ENCODE measurements around the gene SEH1L.
A peak's percentile ranks its signal among the peaks of the same experiment; 100 is the strongest.
"Not testable (repeated sequence)": the region's sequence is repeated elsewhere in the genome, so short reads cannot be mapped to it uniquely, and the experiment has no call there.

SEH1L gene

GRCh38 chr18:12947285-12948049 is at the start of gene SEH1L:
Gene SEH1L, plus strand, starts transcription at chr18:12948011. Its CDS starts 111 bp downstream, at chr18:12948122.
- in situ Hi-C loops (cut with MboI; ENCODE audit: low pct_unique_long_range_greater_than_20kb, low sequenced_read_pairs) = loop anchor here (25.0 kb wide), 1 partner anchor 535 kb away; the partner anchor contains the start of gene PRELID3A
- DNase-seq = peak; percentile 81

- DNase-seq; in situ Hi-C loops (cut with MboI; ENCODE audit: low pct_unique_long_range_greater_than_20kb, low sequenced_read_pairs): not testable (repeated sequence)
Observed at GRCh38 chr18:12901208-12901607, 46.6 kb upstream of the SEH1L start.

DNA sequence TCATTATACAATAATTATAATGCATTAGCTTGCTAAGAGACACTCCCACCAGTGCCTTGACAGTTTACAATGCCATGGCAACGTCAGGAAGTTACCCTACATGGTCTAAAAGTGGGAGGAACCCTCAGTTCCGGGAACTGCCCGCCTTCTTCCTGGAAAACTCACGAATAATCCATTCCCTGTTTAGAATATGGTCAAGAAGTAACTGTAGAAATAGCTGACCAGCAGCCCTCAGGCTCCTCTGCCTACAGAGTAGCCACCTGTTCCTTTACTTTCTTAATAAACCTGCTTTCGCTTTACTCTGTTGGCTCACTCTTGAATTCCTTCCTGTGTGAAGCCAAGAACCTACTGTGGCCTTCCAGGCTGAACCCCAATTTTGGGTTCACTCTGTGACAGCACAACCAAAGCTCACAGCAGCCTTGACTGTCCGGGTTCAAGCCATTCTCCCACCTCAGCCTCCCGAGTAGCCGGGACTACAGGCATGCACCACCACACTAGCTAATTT is 43.7 kb upstream of the SEH1L start:
- in situ Hi-C loops (cut with MboI; ENCODE audit: low pct_unique_long_range_greater_than_20kb, low sequenced_read_pairs) = no loop called here
- peak; percentile 75 for DNase-seq

GRCh38 chr18:12906119-12906518 is 41.7 kb upstream of the SEH1L start:
- in situ Hi-C loops (cut with MboI; ENCODE audit: low pct_unique_long_range_greater_than_20kb, low sequenced_read_pairs) = no loop called here
- DNase-seq = no peak

DNA sequence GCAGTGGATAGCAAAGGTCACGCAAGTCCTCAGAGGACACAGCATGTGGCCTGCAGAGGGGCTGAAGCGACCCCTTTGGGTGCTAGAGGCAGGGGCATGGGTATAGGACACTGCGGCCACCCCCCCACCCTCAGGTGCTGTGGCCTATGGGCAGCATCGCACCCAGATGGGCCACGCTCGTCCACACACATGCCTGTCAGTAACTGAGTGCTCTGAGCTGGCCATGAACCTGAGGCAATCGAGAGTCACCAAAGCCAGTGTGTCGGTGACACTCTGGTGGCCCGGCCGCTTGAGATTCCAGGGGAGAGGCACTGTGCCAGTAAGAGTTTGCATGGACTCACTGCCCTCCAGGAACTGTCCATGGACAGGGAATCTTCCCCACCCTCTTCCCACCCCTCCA is 41.0 kb upstream of the SEH1L start:
- in situ Hi-C loops (cut with MboI; ENCODE audit: low pct_unique_long_range_greater_than_20kb, low sequenced_read_pairs) = no loop called here
- DNase-seq = no peak

- in situ Hi-C loops (cut with MboI; ENCODE audit: low pct_unique_long_range_greater_than_20kb, low sequenced_read_pairs) = no loop called here
- DNase-seq = no peak
Observed at GRCh38 chr18:12907258-12907925, 40.4 kb upstream of the SEH1L start.

GRCh38 chr18:12908706-12909105 is 39.1 kb upstream of the SEH1L start:
- DNase-seq = no peak
- in situ Hi-C loops (cut with MboI; ENCODE audit: low pct_unique_long_range_greater_than_20kb, low sequenced_read_pairs) = no loop called here

DNA sequence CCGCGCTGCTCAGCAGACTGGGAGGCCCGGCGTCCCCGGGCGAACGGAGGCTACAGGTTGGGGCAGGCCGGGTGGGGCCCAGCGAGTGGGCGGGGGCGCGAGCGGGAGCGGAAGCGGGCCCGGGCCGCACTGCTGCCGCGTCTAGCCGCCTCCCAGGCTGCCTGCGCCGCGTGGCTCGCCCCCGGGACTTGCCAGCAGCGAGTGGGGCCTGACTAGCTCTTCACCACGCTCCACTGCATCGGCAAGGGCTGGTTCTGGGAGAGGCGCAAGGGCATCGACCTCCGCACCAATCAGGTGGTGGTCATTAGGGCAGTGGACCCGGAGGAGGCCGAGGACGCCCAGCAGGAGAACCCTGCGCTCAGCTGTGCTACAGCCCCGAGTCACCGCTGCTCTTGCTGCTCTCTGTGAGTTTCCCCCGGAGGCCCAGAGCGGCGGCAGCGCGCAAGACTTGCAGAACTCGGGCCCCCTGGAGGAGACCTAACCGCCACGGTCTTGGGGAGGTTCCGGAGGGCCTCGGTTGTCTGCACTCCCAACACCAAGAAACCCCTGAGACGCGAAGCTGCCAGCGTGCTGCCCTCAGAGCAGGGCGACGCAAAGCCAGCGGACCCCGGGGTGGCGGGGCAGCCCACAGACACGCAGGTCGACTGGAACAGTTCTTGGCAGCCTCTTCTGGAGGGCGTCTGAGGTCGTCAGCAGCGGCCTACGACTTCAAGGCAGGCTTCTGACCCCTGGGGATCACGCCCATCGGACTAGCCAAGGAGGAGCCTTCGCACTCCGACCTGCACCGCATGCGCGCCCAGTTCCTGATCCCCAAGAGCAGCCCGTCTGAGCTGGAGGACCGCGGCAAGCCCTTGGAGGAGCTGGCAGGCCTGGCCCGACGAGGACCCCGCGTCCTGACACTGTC is 36.5 kb upstream of the SEH1L start:
- in situ Hi-C loops (cut with MboI; ENCODE audit: low pct_unique_long_range_greater_than_20kb, low sequenced_read_pairs) = no loop called here
- no peak for DNase-seq

GRCh38 chr18:12911929-12912703 is 35.7 kb upstream of the SEH1L start:
- DNase-seq = no peak
- in situ Hi-C loops (cut with MboI; ENCODE audit: low pct_unique_long_range_greater_than_20kb, low sequenced_read_pairs) = no loop called here

GRCh38 chr18:12921178-12921577 is 26.6 kb upstream of the SEH1L start:
- in situ Hi-C loops (cut with MboI; ENCODE audit: low pct_unique_long_range_greater_than_20kb, low sequenced_read_pairs) = no loop called here
- no peak for DNase-seq

- in situ Hi-C loops (cut with MboI; ENCODE audit: low pct_unique_long_range_greater_than_20kb, low sequenced_read_pairs) = no loop called here
- no peak for DNase-seq
Observed at GRCh38 chr18:12922266-12922665, 25.5 kb upstream of the SEH1L start.

- DNase-seq = no peak
- in situ Hi-C loops (cut with MboI; ENCODE audit: low pct_unique_long_range_greater_than_20kb, low sequenced_read_pairs) = loop anchor here (25.0 kb wide), 1 partner anchor 512 kb away; the partner anchor contains the start of gene PRELID3A
Observed at GRCh38 chr18:12924616-12925015, 23.2 kb upstream of the SEH1L start.

DNA sequence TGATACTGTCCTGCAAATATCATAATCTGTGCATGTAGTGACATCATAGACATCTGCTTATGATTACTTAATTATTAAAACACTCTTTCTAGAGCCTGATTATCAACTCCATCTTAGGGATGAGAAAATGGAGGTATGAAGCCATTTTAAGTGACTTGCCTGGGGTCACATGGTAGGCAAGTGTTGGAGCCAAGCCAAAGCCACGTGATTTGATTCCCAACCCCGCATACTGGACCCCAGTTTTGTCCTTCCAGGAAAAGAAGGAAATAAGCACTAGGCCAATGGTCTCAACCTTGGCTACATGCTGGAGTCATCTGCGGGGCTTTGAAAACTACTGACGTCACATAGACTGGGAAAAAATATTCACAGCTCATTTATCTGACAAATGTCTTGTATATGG is 19.6 kb upstream of the SEH1L start:
- no peak for DNase-seq
- in situ Hi-C loops (cut with MboI; ENCODE audit: low pct_unique_long_range_greater_than_20kb, low sequenced_read_pairs) = loop anchor here (25.0 kb wide), 1 partner anchor 516 kb away; the partner anchor contains the start of gene PRELID3A

DNA sequence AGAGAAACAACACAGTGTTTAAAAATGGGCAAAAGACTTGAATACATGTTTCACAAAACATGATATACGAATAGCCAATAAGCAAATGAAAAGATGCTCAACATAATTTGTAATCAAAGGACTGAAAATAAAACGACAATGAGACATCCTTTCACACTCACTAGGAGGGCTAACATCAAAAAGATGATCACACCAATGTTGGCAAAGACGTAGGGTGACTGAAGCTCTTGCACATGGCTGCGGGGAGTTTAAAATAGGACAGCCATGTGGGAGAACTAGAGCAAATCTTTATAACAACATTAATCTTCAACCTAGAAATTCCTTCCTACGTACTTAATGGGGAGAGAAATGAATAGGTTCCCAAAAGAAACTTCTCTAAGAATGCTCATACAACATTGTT is 19.2 kb upstream of the SEH1L start:
- in situ Hi-C loops (cut with MboI; ENCODE audit: low pct_unique_long_range_greater_than_20kb, low sequenced_read_pairs) = loop anchor here (25.0 kb wide), 1 partner anchor 516 kb away; the partner anchor contains the start of gene PRELID3A
- DNase-seq = no peak

DNA sequence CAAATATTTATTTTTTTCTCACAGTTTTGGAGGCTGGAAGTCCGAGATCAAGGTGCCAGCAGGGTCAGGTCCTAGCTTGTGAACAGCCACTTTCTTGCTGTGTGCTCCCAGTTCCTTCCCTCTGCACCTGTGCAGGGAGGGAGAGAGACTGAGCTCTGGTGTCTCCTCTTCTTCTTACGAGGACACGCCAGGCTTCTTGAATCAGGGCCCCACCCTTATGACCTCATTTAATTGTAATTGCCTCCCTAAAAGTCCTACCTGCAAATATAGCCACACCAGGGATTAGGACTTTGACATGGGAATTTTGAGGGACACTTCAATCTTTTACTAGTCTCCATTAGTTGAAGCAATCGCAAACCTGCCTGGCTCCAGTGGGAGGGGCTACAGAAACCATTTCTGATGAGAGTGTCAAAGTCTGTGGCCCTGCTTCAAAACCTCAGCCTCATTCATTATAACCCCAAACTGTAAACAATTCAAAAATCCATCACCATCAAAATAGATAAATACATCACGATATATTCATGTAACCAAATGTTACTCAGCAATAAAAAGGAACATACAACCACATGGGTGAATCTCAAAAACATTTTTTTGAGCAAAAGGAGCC is 18.2 kb upstream of the SEH1L start:
- no peak for DNase-seq
- in situ Hi-C loops (cut with MboI; ENCODE audit: low pct_unique_long_range_greater_than_20kb, low sequenced_read_pairs) = loop anchor here (10.0 to 25.0 kb wide), 2 partner anchors 195 to 517 kb away; partner anchors contain the start of gene PRELID3A

DNA sequence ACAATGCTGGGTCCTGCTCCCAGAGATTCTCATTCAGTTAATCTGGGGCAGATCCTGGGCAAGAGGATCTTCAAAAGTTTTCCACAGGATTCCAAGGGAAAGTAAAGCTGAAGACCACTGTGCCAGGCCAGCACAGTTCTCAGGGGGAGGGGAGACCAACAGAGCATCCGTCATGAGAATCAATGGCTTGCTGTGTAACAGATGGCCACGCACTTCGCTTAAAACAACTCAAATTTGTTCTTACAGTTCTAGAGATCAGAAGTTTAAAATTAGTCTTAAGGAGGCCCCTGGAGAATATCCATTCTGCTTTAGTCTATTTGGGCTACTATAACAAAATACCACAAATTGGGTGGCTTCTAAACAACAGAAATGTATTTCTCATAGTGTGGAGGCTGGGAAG is 17.4 kb upstream of the SEH1L start:
- in situ Hi-C loops (cut with MboI; ENCODE audit: low pct_unique_long_range_greater_than_20kb, low sequenced_read_pairs) = loop anchor here (10.0 to 25.0 kb wide), 2 partner anchors 196 to 518 kb away; partner anchors contain the start of gene PRELID3A

GRCh38 chr18:12930908-12931307 is 16.9 kb upstream of the SEH1L start:
- in situ Hi-C loops (cut with MboI; ENCODE audit: low pct_unique_long_range_greater_than_20kb, low sequenced_read_pairs) = loop anchor here (10.0 to 25.0 kb wide), 2 partner anchors 196 to 519 kb away; partner anchors contain the start of gene PRELID3A
- no peak for DNase-seq

More for the DNA sequence above, 17.4 kb upstream of the SEH1L start:
- DNase-seq = no peak

- no peak for DNase-seq
- in situ Hi-C loops (cut with MboI; ENCODE audit: low pct_unique_long_range_greater_than_20kb, low sequenced_read_pairs) = loop anchor here (10.0 to 25.0 kb wide), 2 partner anchors 199 to 521 kb away; partner anchors contain the start of gene PRELID3A
Observed at GRCh38 chr18:12933327-12933726, 14.5 kb upstream of the SEH1L start.
